PFSK-1 (cell line): Measurements from ENCODE around the gene CCDC8.

ENCODE experiments used
- FOXP2 ChIP-seq: optimal IDR thresholded peaks from 2 replicates; pipeline ENCODE3; 2011; ENCODE audit warnings: borderline replicate concordance, control low read depth, inconsistent platforms; ENCODE audit not compliant: insufficient read depth; ENCODE audit errors: extremely low read length, extremely low read depth
- POLR2AphosphoS5 ChIP-seq: IDR thresholded peaks from 2 replicates; pipeline ENCODE4 v1.6.1; 2012; ENCODE audit warnings: low read depth, mild to moderate bottlenecking, control low read depth, low read length, moderate library complexity
- REST ChIP-seq, 2 experiments: IDR thresholded peaks; 2 replicates each; pipeline versions ENCODE4 v1.6.1 to v1.8.0; 2011 to 2012; ENCODE audit warnings: low read depth in 2 of 2, low read length in 2 of 2, control low read depth in 1 of 2, inconsistent platforms in 1 of 2, mild to moderate bottlenecking in 1 of 2, moderate library complexity in 1 of 2; ENCODE audit not compliant: insufficient read depth in 1 of 2
- SIN3A ChIP-seq: IDR thresholded peaks from 2 replicates; pipeline ENCODE4 v1.6.1; 2012; ENCODE audit warnings: mild to moderate bottlenecking, low read length, moderate library complexity, borderline replicate concordance; ENCODE audit not compliant: insufficient read depth
- TAF1 ChIP-seq: IDR thresholded peaks from 2 replicates; pipeline ENCODE4 v1.6.1; 2012; ENCODE audit warnings: low read length, control low read depth, borderline replicate concordance; ENCODE audit not compliant: insufficient read depth

CCDC8 gene

GRCh38 chr19:46415804-46416709 lies 2.7 kb upstream of the CCDC8 start:
- TF ChIP-seq POLR2AphosphoS5 = peak; percentile 34; the same call in 1 of the 2 replicates
- peak; percentile 95 for TF ChIP-seq FOXP2
- TF ChIP-seq SIN3A = peak; percentile 67; the same call in 1 of the 2 replicates

DNA sequence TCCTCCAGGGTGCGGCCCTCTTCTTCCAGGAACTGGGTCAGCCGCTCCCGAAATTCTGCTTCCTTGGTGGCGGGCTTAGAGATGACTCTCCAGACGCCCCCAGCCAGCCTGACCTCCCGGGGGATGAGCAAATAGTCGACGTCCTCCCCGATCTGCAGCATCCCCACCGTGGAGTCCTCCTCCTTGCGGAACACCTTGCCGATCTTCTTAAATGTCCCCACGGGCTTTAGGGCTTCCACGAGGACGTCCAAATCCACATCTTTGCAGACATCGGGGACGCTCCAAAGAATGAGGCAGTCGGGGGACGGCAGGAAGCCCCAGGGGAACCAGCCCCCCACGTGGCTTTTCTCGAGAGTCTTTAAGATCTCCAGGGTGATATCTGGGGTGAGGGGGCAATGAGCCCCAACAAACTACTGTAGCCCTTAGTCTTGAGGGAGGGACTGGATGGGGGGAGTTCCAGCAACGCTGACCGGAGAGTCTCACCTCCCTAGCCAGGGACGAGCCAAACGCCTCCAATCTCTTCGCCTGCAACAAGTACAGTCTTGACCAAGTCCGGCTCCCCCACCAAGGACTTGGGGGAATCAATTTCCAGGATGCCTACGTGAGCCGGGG lies 608 bp downstream of the CCDC8 start:
- TF ChIP-seq SIN3A (no peak), TAF1 (no peak), POLR2AphosphoS5 (no peak), FOXP2 (no peak), REST (IDR thresholded peaks at IDR 0.05; ENCODE audit: insufficient read depth in 1 of 2, low read depth in 2 of 2, low read length in 2 of 2) (no peak)

DNA sequence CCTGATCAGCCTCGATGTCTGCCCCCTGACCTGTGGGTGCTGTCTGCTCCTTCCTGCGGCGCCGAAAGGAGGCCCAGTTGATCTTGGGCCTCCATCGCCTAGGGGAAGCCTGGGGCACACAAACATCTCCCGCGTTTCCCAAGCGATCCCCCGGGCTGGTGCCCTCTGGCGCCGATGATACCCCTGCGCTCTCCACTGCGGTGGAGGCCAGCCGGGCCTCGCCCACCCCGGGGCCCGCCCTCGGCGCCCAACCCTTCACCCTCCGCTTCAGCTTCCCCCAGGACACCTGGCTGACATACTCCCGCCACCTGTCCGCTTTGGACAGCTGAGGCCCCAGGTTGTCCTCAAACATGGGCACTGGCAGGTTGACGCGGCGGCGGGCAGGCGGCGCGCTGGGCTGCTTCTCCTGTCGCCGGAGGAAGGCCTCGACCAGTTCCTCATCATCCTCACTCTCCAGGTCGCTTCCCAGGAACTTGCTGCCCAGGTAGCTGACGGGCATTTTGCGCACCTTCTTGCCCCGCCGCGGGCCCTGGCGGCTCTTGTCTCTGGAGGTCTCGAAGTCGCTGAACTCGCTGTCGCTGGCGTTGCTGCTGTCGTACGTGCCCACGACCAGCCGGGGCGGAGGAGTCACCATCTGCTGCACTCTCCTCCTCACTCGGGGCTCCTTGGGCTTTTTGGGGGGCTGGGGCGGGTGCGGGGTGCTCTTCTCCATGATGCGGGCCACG lies 1.3 kb downstream of the CCDC8 start:
- TF ChIP-seq FOXP2 = no peak
- no peak for TF ChIP-seq POLR2AphosphoS5
- no peak for TF ChIP-seq TAF1
- no peak for TF ChIP-seq REST (IDR thresholded peaks at IDR 0.05; ENCODE audit: insufficient read depth in 1 of 2, low read depth in 2 of 2, low read length in 2 of 2)
- no peak for TF ChIP-seq SIN3A

DNA sequence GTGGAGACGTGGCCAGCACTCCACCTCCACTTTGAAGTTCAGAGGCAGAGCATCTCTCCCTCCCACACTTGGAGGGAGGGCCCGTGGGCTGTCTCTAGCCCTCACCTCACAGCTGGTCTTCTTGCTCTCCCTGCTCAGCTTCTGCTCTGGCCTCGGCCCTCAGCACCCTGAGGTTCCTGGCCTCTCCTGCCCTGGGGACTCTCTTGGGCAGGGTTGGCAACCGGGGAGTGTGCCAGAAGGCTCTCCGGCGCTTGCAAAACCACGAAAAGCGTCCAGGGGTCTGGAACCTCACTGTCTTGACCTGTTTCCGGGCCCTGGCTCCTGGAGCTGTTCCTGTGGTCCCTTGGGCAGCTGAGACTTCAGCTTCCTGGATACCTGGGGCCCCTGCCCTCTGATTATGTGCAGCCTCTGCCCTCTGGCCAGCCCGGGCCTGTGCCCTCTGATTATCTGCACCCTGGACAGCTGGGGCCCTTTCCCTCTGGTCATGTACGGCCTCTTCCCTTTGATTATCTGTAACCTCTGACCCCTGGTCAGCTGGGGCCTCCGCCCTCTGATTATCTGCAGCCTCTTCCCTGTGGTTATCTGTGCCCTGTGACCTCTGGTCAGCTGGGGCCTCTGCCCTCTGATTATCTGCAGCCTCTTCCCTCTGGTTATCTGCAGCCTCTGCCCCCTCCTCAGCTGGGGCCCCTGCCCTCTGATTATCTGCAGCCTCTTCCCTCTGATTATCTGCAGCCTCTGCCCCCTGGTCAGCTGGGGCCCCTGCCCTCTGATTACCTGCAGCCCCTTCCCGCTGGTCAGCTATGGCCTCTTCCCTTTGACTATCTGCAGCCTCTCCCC lies 2.1 kb downstream of the CCDC8 start:
- TF ChIP-seq FOXP2 = no peak
- TF ChIP-seq SIN3A = no peak
- no peak for TF ChIP-seq POLR2AphosphoS5
- TF ChIP-seq REST (IDR thresholded peaks at IDR 0.05; ENCODE audit: insufficient read depth in 1 of 2, low read depth in 2 of 2, low read length in 2 of 2) = no peak
